K562 (cell line): ENCODE data around the gene TXLNA. TPM values are rescaled to one million over a fixed set of nuclear protein-coding genes. Genes with fewer than 3 reads are reported as not detected.
A peak's percentile ranks its signal among the peaks of the same experiment; 100 is the strongest.

ENCODE experiments used
- ARID1B ChIP-seq: fragments of 450-650 bp; IDR thresholded peaks from 2 replicates; pipeline ENCODE4 v1.6.1; 2016; ENCODE audit warnings: antibody characterized with exemption, mild to moderate bottlenecking, inconsistent platforms
- CBX3 ChIP-seq, 2 experiments: IDR thresholded peaks; 1 replicate in 1 of 2; 2 replicates in 1 of 2; pipeline ENCODE4 v1.6.1; 2012; ENCODE audit warnings: inconsistent platforms in 2 of 2, low read length in 2 of 2, borderline replicate concordance in 1 of 2, control low read depth in 1 of 2
- DDX20 ChIP-seq: fragments of 450-650 bp; IDR thresholded peaks from 2 replicates; pipeline ENCODE4 v1.6.1; 2016; ENCODE audit warnings: missing genetic modification characterization, low read depth, mild to moderate bottlenecking, missing compliant biosample characterization, moderate library complexity
- HDAC2 ChIP-seq: fragments of 450-650 bp; IDR thresholded peaks from 2 replicates; pipeline ENCODE4 v1.6.1; 2016; ENCODE audit warnings: mild to moderate bottlenecking
- MAFF ChIP-seq: IDR thresholded peaks from 2 replicates; pipeline ENCODE4 v1.6.1; 2012; ENCODE audit warnings: low read length, improper control_type of control experiment
- MCM3 ChIP-seq: fragments of 450-650 bp; IDR thresholded peaks from 2 replicates; pipeline ENCODE4 v1.6.1; 2016
- NFE2 ChIP-seq: IDR thresholded peaks from 2 replicates; pipeline ENCODE4 v1.6.1; 2014; ENCODE audit warnings: antibody characterized with exemption, low read depth
- RBM34 ChIP-seq: fragments of 200-400 bp; formaldehyde crosslinking; IDR thresholded peaks from 2 replicates; pipeline ENCODE4 v1.6.1; 2018; ENCODE audit warnings: low read length, borderline replicate concordance; ENCODE audit not compliant: insufficient read depth
- REST ChIP-seq, 2 experiments: fragments of 450-650 bp; formaldehyde crosslinking in 1 of 2; IDR thresholded peaks; 2 replicates each; pipeline versions ENCODE4 v1.4.0 to v1.6.1; 2014 to 2020; ENCODE audit warnings: mild to moderate bottlenecking in 2 of 2, borderline replicate concordance in 1 of 2, low read depth in 1 of 2
- ZEB2 ChIP-seq: fragments of 450-650 bp; IDR thresholded peaks from 2 replicates; pipeline ENCODE4 v1.6.1; 2016
- ZFPM2 ChIP-seq: fragments of 250-450 bp; sonication (Bioruptor Pico); IDR thresholded peaks from 2 replicates; pipeline ENCODE4 v1.5.1; 2022; ENCODE audit warnings: mild to moderate bottlenecking
- ZKSCAN1 ChIP-seq: fragments of 150-350 bp; IDR thresholded peaks from 2 replicates; pipeline ENCODE4 v1.6.1; 2016; ENCODE audit warnings: low read depth, low read length
- ZNF143 ChIP-seq: sonication (generic); formaldehyde crosslinking; IDR thresholded peaks from 2 replicates; pipeline ENCODE4 v1.9.0; 2022; ENCODE audit warnings: mild to moderate bottlenecking, missing genetic modification reagents
- ZNF347 ChIP-seq: fragments of 450-650 bp; formaldehyde crosslinking; IDR thresholded peaks from 2 replicates; pipeline ENCODE4 v1.4.0; 2020; ENCODE audit warnings: low read depth, mild to moderate bottlenecking, moderate library complexity
- ZNF445 ChIP-seq: fragments of 250-450 bp; sonication (Bioruptor Pico); IDR thresholded peaks from 2 replicates; pipeline ENCODE4 v1.4.0; 2020; ENCODE audit warnings: low read depth, mild to moderate bottlenecking, moderate library complexity
- ZNF77 ChIP-seq: fragments of 250-450 bp; sonication (Bioruptor Pico); IDR thresholded peaks from 2 replicates; pipeline ENCODE4 v1.5.0; 2020
- ZNF830 ChIP-seq: fragments of 250-450 bp; sonication (Bioruptor Pico); IDR thresholded peaks from 2 replicates; pipeline ENCODE4 v1.5.0; 2021; ENCODE audit warnings: mild to moderate bottlenecking
- polyA plus RNA-seq, 8 experiments: library from polyadenylated mRNA; depleted of rRNA in 4 of 8; stranded (reverse) in 5 of 8; unstranded in 3 of 8; fragments of >200 nt; fragmentation: Nextera tagmentation in 2 of 8; fragmentation: Illumina TruSeq in 1 of 8; extraction: Ambion mirVana in 2 of 8; extraction: Trizol in 1 of 8; gene quantifications; 2 replicates each; pipeline versions ENCODE4 v1.2.1 to v1.2.3, GENCODE V29; 2011 to 2014; ENCODE audit warnings: inconsistent platforms in 1 of 8, missing spikeins in 1 of 8
- total RNA-seq, 7 experiments: library from RNA; depleted of rRNA in 6 of 7; stranded (reverse); fragments of >200 nt in 6 of 7; fragmentation: Illumina TruSeq in 2 of 7; extraction: Trizol in 2 of 7; gene quantifications; 2 replicates each; pipeline versions ENCODE4 v1.2.1 to v1.2.3, GENCODE V29; 2011 to 2021; ENCODE audit warnings: low replicate concordance in 1 of 7
- TF ChIP-seq, protein P1 (sequence below): fragments of 150-350 bp; conservative IDR thresholded peaks from 2 replicates; pipeline ENCODE4 v1.6.1; 2014; ENCODE audit warnings: low read length

TXLNA gene
- total and polyA plus RNA-seq, 9 of the 15 experiments (the other 6 are each of a cell fraction or from before 2014, with no cell fraction given): 9.2 to 54.5 (median 39.3) TPM

DNA sequence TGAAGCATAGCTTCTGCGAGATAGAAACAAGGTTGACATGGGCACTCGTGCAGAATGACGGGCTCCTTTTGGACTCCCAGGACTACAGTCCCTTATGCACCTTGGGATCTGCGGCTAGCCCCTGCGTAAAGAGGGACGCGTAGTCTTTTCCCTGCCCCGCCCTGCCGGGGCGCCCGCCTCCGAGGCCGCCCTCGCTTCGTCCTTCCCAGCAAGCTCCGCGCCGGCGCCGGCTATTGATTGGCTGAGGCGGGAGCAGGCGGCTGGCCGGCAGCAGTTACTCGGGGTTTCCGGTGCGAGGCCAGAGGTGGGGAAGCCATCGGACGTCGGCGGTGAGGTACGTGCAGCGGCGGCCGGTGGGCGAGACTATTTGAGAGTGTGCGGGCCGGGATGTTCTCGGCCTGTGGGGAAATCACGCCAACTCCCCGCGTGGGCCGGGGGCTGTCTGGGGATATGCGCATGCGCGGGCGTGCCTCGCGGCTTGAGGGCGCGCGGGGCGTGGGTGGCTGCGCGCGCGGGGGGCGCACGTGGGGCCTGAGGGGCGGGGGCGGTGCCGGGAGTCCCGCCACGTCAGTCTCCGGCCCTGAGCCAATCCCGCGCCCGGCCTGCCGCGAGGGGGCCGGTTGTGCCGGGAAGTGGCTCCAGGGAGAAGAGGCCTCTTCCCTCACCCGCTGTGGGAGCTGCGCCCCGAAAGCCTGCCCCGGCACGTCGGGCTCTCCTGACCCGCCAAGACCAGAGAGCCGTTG lies at the start of gene TXLNA (continued):
- TF ChIP-seq REST (IDR thresholded peaks at IDR 0.05; ENCODE audit: borderline replicate concordance) (peak; percentile 21), REST (CRISPR knock-in tag; IDR thresholded peaks at IDR 0.05; ENCODE audit: low read depth) (peak; percentile 82), HDAC2 (no peak), MCM3 (no peak), CBX3 (IDR thresholded peaks at IDR 0.05; ENCODE audit: borderline replicate concordance in 1 of 2, low read length in 2 of 2) (0 out of 3 replicates have a peak, but pooled peaks of 1 of the 2 experiments have one; percentile 55), ZNF830 (CRISPR knock-in tag) (peak; percentile 85; the same call in 1 of the 2 replicates), DDX20 (tag) (0 out of 2 replicates have a peak, but pooled peaks have one; percentile 10), MAFF (no peak), ZKSCAN1 (no peak), ZEB2 (no peak), ARID1B (no peak; the same call in 1 of the 2 replicates), ZNF143 (CRISPR knock-in tag) (peak; percentile 85), ZFPM2 (CRISPR knock-in tag) (no peak; the same call in none of the 2 replicates), NFE2 (0 out of 2 replicates have a peak, but pooled peaks have one; percentile 17), ZNF77 (CRISPR knock-in tag) (no peak; the same call in 1 of the 2 replicates), ZNF347 (CRISPR knock-in tag) (no peak), RBM34 (0 out of 2 replicates have a peak, but pooled peaks have one; percentile 83), ZNF445 (CRISPR knock-in tag) (no peak)
- TF ChIP-seq, protein P1, sequence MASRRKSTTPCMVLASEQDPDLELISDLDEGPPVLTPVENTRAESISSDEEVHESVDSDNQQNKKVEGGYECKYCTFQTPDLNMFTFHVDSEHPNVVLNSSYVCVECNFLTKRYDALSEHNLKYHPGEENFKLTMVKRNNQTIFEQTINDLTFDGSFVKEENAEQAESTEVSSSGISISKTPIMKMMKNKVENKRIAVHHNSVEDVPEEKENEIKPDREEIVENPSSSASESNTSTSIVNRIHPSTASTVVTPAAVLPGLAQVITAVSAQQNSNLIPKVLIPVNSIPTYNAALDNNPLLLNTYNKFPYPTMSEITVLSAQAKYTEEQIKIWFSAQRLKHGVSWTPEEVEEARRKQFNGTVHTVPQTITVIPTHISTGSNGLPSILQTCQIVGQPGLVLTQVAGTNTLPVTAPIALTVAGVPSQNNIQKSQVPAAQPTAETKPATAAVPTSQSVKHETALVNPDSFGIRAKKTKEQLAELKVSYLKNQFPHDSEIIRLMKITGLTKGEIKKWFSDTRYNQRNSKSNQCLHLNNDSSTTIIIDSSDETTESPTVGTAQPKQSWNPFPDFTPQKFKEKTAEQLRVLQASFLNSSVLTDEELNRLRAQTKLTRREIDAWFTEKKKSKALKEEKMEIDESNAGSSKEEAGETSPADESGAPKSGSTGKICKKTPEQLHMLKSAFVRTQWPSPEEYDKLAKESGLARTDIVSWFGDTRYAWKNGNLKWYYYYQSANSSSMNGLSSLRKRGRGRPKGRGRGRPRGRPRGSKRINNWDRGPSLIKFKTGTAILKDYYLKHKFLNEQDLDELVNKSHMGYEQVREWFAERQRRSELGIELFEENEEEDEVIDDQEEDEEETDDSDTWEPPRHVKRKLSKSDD: no peak
